A549 (cell line): ENCODE measurements around the gene PRDM2. TPM values are rescaled to one million over a fixed set of nuclear protein-coding genes. Genes with fewer than 3 reads are reported as not detected.

ENCODE experiments used
- ATAC-seq, 2 experiments: fragments of 200-7000 bp in 1 of 2; fragments of >200 bp in 1 of 2; cut with Nextera tagmentation in 1 of 2; cut with Tn5 transposase in 1 of 2; 3 replicates each; pipeline versions ENCODE4 v1.8.0 to v1.9.1; 2018 to 2020; ENCODE audit warnings: mild to moderate bottlenecking in 1 of 2, moderate library complexity in 1 of 2
- CTCF ChIA-PET: fragments of 300-600 bp; sonication (Branson Sonifier 250); formaldehyde crosslinking; extraction: SDS; loops from one replicate; lab custom pipeline; 2021; ENCODE audit warnings: antibody characterized with exemption, inconsistent platforms; lab: Yijun Ruan, JAX
- POLR2A ChIA-PET: fragments of 350-600 bp; formaldehyde crosslinking; extraction: SDS; loops from one replicate; lab custom pipeline; 2021; ENCODE audit warnings: antibody characterized with exemption, inconsistent platforms; lab: Yijun Ruan, JAX
- DNase-seq, 2 experiments: peaks; one replicate each; pipeline versions ENCODE4 v3.0.0 to v3.0.0-alpha.2; 2011 to 2016; ENCODE audit warnings: low read depth in 1 of 2, low spot score in 1 of 2
- FAIRE-seq: peaks from 2 replicates; lab custom pipeline; 2011; peaks lifted over from hg19 to GRCh38; lab: Jason Lieb, UNC
- H3K27ac ChIP-seq, 2 experiments: fragments of >200 bp; sonication (Bioruptor Twin); formaldehyde crosslinking; 3 replicates each; pipeline ENCODE4 v1.5.1; 2016 to 2017
- H3K4me1 ChIP-seq: fragments of >200 bp; sonication (Bioruptor Twin); formaldehyde crosslinking; 3 replicates; pipeline ENCODE4 v1.6.1; 2016
- H3K4me2 ChIP-seq: fragments of >200 bp; sonication (Bioruptor Twin); formaldehyde crosslinking; 3 replicates; pipeline ENCODE4 v1.6.1; 2016
- H3K4me3 ChIP-seq: fragments of >200 bp; sonication (Bioruptor Twin); formaldehyde crosslinking; 3 replicates; pipeline ENCODE4 v1.5.1; 2016
- H3K9me3 ChIP-seq: fragments of >200 bp; sonication (Bioruptor Twin); formaldehyde crosslinking; 3 replicates; pipeline ENCODE4 v1.6.1; 2016
- CBX2 ChIP-seq: fragments of 200-600 bp; sonication (generic); IDR thresholded peaks from 2 replicates; pipeline ENCODE4 v1.6.1; 2016; ENCODE audit warnings: low read depth, mild to moderate bottlenecking, borderline replicate concordance
- CBX8 ChIP-seq: fragments of 200-600 bp; sonication (generic); IDR thresholded peaks from 2 replicates; pipeline ENCODE4 v1.6.1; 2016
- CEBPB ChIP-seq, 2 experiments: fragments of >200 bp in 1 of 2; sonication (Bioruptor Twin) in 1 of 2; formaldehyde crosslinking in 1 of 2; IDR thresholded peaks; 2 replicates each; pipeline ENCODE4 v1.6.1; 2012 to 2016
- CHD2 ChIP-seq: fragments of 150-350 bp; IDR thresholded peaks from 2 replicates; pipeline ENCODE4 v1.6.1; 2014; ENCODE audit warnings: low read length; ENCODE audit not compliant: partially characterized antibody
- CHD4 ChIP-seq: fragments of 200-600 bp; sonication (generic); IDR thresholded peaks from 2 replicates; pipeline ENCODE4 v1.6.1; 2016; ENCODE audit warnings: antibody characterized with exemption, mild to moderate bottlenecking, borderline replicate concordance
- E2F6 ChIP-seq: IDR thresholded peaks from 2 replicates; pipeline ENCODE4 v1.6.1; 2012; ENCODE audit warnings: low read depth, borderline replicate concordance
- EHF ChIP-seq: fragments of 250-450 bp; sonication (Bioruptor Pico); IDR thresholded peaks from 2 replicates; pipeline ENCODE4 v1.5.0; 2020; ENCODE audit warnings: mild to moderate bottlenecking
- EHMT2 ChIP-seq: fragments of 200-600 bp; sonication (generic); IDR thresholded peaks from 2 replicates; pipeline ENCODE4 v1.6.1; 2016; ENCODE audit warnings: antibody characterized with exemption, low read depth, mild to moderate bottlenecking, moderate library complexity
- EP300 ChIP-seq, 2 experiments: fragments of >200 bp; sonication (Bioruptor Twin); formaldehyde crosslinking; IDR thresholded peaks; 2 replicates in 1 of 2; 3 replicates in 1 of 2; pipeline ENCODE4 v1.6.1; 2016 to 2017
- ESRRA ChIP-seq: fragments of 150-350 bp; IDR thresholded peaks from 2 replicates; pipeline ENCODE4 v1.6.1; 2014; ENCODE audit warnings: mild to moderate bottlenecking, low read length, borderline replicate concordance
- GATA3 ChIP-seq: IDR thresholded peaks from 2 replicates; pipeline ENCODE4 v1.6.1; 2012; ENCODE audit warnings: borderline replicate concordance
- HDAC2 ChIP-seq: fragments of 200-600 bp; sonication (generic); IDR thresholded peaks from 2 replicates; pipeline ENCODE4 v1.6.1; 2016
- HOXA7 ChIP-seq: fragments of 250-450 bp; sonication (Bioruptor Pico); IDR thresholded peaks from 2 replicates; pipeline ENCODE4 v1.5.0; 2020; ENCODE audit warnings: mild to moderate bottlenecking, moderate library complexity
- HOXB13 ChIP-seq: fragments of 250-450 bp; sonication (Bioruptor Pico); IDR thresholded peaks from 2 replicates; pipeline ENCODE4 v1.5.0; 2020; ENCODE audit warnings: low read depth, mild to moderate bottlenecking, moderate library complexity
- JUN ChIP-seq, 2 experiments: fragments of >200 bp; sonication (Bioruptor Twin); formaldehyde crosslinking; IDR thresholded peaks; 2 replicates in 1 of 2; 3 replicates in 1 of 2; pipeline ENCODE4 v1.6.1; 2016 to 2017
- KDM1A ChIP-seq: fragments of 200-600 bp; sonication (generic); IDR thresholded peaks from 2 replicates; pipeline ENCODE4 v1.6.1; 2016; ENCODE audit warnings: low read depth, mild to moderate bottlenecking
- MAX ChIP-seq: IDR thresholded peaks from 2 replicates; pipeline ENCODE4 v1.6.1; 2012
- MAZ ChIP-seq: fragments of 150-350 bp; IDR thresholded peaks from 2 replicates; pipeline ENCODE4 v1.6.1; 2014; ENCODE audit warnings: antibody characterized with exemption, low read depth, low read length, borderline replicate concordance
- MYC ChIP-seq: IDR thresholded peaks from 2 replicates; pipeline ENCODE4 v1.6.1; 2012; ENCODE audit warnings: mild to moderate bottlenecking, inconsistent platforms, low read length, improper control_type of control experiment, borderline replicate concordance
- NFE2L2 ChIP-seq: fragments of 150-350 bp; conservative IDR thresholded peaks from 2 replicates; pipeline ENCODE4 v1.6.1; 2014; ENCODE audit warnings: low read length
- NPAS2 ChIP-seq: fragments of 250-450 bp; sonication (Bioruptor Pico); IDR thresholded peaks from 2 replicates; pipeline ENCODE4 v1.8.0; 2022; ENCODE audit warnings: mild to moderate bottlenecking, moderate library complexity, borderline replicate concordance
- PBX3 ChIP-seq: IDR thresholded peaks from 2 replicates; pipeline ENCODE4 v1.6.1; 2012
- PHF8 ChIP-seq: fragments of 200-600 bp; sonication (generic); IDR thresholded peaks from 2 replicates; pipeline ENCODE4 v1.6.1; 2016; ENCODE audit warnings: low read depth, mild to moderate bottlenecking, antibody characterized with exemption, moderate library complexity, borderline replicate concordance
- RARB ChIP-seq: fragments of 250-450 bp; sonication (Bioruptor Pico); IDR thresholded peaks from 2 replicates; pipeline ENCODE4 v1.8.0; 2021; ENCODE audit warnings: mild to moderate bottlenecking, moderate library complexity
- REST ChIP-seq: fragments of 200-600 bp; sonication (generic); IDR thresholded peaks from 2 replicates; pipeline ENCODE4 v1.6.1; 2016; ENCODE audit warnings: antibody characterized with exemption, mild to moderate bottlenecking, moderate library complexity
- RFX5 ChIP-seq: fragments of 450-650 bp; IDR thresholded peaks from 2 replicates; pipeline ENCODE4 v1.7.1; 2014; ENCODE audit warnings: antibody characterized with exemption, mild to moderate bottlenecking, moderate library complexity
- TP53 ChIP-seq: fragments of 250-450 bp; sonication (Bioruptor Pico); IDR thresholded peaks from 2 replicates; pipeline ENCODE4 v1.5.0; 2021; ENCODE audit warnings: mild to moderate bottlenecking, moderate library complexity
- USF2 ChIP-seq: fragments of 450-650 bp; IDR thresholded peaks from 2 replicates; pipeline ENCODE4 v1.6.1; 2014; ENCODE audit warnings: antibody characterized with exemption
- ZNF302 ChIP-seq: fragments of 250-450 bp; sonication (Bioruptor Pico); IDR thresholded peaks from 2 replicates; pipeline ENCODE4 v1.9.0; 2021; ENCODE audit warnings: inconsistent platforms, mild to moderate bottlenecking, moderate library complexity
- ZSCAN20 ChIP-seq: fragments of 250-450 bp; sonication (Bioruptor Pico); IDR thresholded peaks from 2 replicates; pipeline ENCODE4 v1.8.0; 2022; ENCODE audit warnings: mild to moderate bottlenecking, moderate library complexity
- WGBS: methylation state at CpG from one replicate; pipeline ENCODE4 v1.1.6; 2017; ENCODE audit errors: missing lambda C conversion rate; 5-methylcytosine and 5-hydroxymethylcytosine counted together
- polyA plus RNA-seq, 4 experiments: library from polyadenylated mRNA; depleted of rRNA in 3 of 4; stranded (reverse); fragments of >200 nt; fragmentation: RNase III in 1 of 4; extraction: RNeasy Plus Mini Kit Qiagen cat#74134 plus additional on column Dnase treatment in 1 of 4; gene quantifications; 2 replicates in 3 of 4; 3 replicates in 1 of 4; pipeline ENCODE4 v1.2.3, GENCODE V29; 2011 to 2017

The PRDM2 gene
- polyA plus RNA-seq, 2 of the 4 experiments (the other 2 are of a cell fraction) = 7.9 to 8.4 TPM

- TF ChIP-seq REST (no peak), RARB (no peak), RFX5 (no peak), MAZ (no peak)
Measured at GRCh38 chr1:13836136-13836535, 136.1 kb downstream of the PRDM2 start (continued).

GRCh38 chr1:13836631-13837030, 136.6 kb downstream of the PRDM2 start:
- Histone ChIP-seq H3K4me3 (no peak overlapping the region), H3K4me1 (no peaks in the 10 kb centered on the region), H3K9me3 (no peaks in the 10 kb centered on the region), H3K27ac (no peak overlapping the region), H3K4me2 (no peak overlapping the region)
- CTCF ChIA-PET = no interaction called here
- no peak for DNase-seq
- WGBS = 6% methylated on average over 1 of the region's 1 CpG
- POLR2A ChIA-PET = no interaction called here
- no peak for ATAC-seq
- no peak for TF ChIP-seq E2F6
- no peak for TF ChIP-seq HOXA7 (CRISPR knock-in tag)
- no peak for TF ChIP-seq CBX2
- no peak for TF ChIP-seq CHD4
- TF ChIP-seq HOXB13 (CRISPR knock-in tag) = no peak
- TF ChIP-seq MAZ = no peak
- TF ChIP-seq ESRRA = no peak
- TF ChIP-seq KDM1A = no peak
- TF ChIP-seq MYC = no peak
- no peak for TF ChIP-seq EHF (CRISPR knock-in tag)
- TF ChIP-seq USF2 = no peak
- no peak for TF ChIP-seq EP300 (IDR thresholded peaks at IDR 0.05)
- no peak for TF ChIP-seq RFX5
- no peak for TF ChIP-seq ZSCAN20 (CRISPR knock-in tag)
- no peak for TF ChIP-seq HDAC2
- no peak for TF ChIP-seq GATA3
- no peak for TF ChIP-seq EHMT2
- TF ChIP-seq CHD2 = no peak
- no peak for FAIRE-seq

GRCh38 chr1:13838236-13838635, 138.2 kb downstream of the PRDM2 start:
- ATAC-seq = no peak
- Histone ChIP-seq H3K9me3 (no peaks in the 10 kb centered on the region), H3K27ac (no peak overlapping the region), H3K4me2 (no peak overlapping the region), H3K4me1 (no peaks in the 10 kb centered on the region), H3K4me3 (no peak overlapping the region)
- CTCF ChIA-PET = no interaction called here
- WGBS = 37% methylated on average over 1 of the region's 1 CpG
- POLR2A ChIA-PET = no interaction called here
- TF ChIP-seq MAX (no peak), MYC (no peak), CEBPB (IDR thresholded peaks at IDR 0.05) (no peak), ZNF302 (CRISPR knock-in tag) (no peak), EP300 (IDR thresholded peaks at IDR 0.05) (no peak), JUN (IDR thresholded peaks at IDR 0.05) (no peak), PHF8 (no peak), CBX8 (no peak), CHD2 (no peak), NPAS2 (CRISPR knock-in tag) (no peak), NFE2L2 (no peak), PBX3 (no peak), TP53 (CRISPR knock-in tag) (no peak), CBX2 (no peak)
- FAIRE-seq = no peak
- DNase-seq = no peak
